ENCODE data around the gene KRTAP9-2.
"Not testable (repeated sequence)": the region's sequence is repeated elsewhere in the genome, so short reads cannot be mapped to it uniquely, and the experiment has no call there.

The KRTAP9-2 gene

DNA sequence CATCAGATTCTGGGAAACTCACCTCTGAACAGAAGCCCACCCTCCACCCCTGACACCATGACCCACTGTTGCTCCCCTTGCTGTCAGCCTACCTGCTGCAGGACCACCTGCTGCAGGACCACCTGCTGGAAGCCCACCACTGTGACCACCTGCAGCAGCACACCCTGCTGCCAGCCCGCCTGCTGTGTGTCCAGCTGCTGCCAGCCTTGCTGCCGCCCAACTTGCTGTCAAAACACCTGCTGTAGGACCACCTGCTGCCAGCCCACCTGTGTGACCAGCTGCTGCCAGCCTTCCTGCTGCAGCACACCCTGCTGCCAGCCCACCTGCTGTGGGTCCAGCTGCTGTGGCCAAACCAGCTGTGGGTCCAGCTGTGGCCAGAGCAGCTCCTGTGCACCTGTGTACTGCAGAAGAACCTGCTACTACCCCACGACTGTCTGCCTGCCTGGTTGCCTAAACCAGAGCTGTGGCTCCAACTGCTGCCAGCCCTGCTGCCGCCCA is at the start of gene KRTAP9-2:
TSS of gene KRTAP9-2 (plus strand) at position 51 of the 498 bp plus-strand sequence. CDS start at position 58, 7 bp downstream.
- not testable (repeated sequence) for DNase-seq

DNA sequence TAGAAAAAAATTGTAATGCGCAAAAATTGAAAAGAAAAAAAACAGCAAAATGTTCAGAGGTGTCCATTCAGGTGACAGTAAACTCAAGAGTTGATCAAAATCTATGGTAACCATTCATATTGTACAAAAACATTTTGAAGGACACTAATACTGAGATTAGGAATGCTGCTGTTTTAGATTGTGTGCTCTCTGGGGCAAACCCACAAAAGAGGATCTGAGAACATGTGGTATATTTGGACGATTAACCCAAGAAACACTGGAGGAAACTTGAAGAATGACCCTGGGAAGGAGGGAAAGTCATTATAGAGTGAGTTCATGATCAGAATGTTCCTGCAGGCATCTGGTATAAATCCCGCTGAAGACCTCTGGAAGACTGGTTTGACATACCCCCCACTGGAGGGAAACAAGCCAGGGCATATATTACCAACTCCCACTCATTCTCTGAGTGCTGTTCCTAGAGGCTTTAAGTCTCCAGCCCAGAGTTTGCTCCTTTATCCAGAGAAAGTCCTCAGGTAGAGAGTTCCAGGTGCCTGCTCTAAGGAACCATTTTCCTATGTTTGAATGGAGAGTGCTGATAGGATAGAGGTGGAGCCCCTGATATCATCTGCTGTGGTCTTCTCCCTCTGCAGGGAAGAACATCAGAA is 49.6 kb upstream of the KRTAP9-2 start:
- DNase-seq = no peak

- DNase-seq = no peak
These were observed 48.6 kb upstream of the KRTAP9-2 start, which contains the start of gene KRTAP4-2 for GRCh38 chr17:41177727-41178271. TSS of gene KRTAP4-2 (minus strand) at chr17:41178221. CDS start at chr17:41178164, 57 bp downstream.

GRCh38 chr17:41178341-41178740 is 48.1 kb upstream of the KRTAP9-2 start:
- no peak for DNase-seq

GRCh38 chr17:41178843-41179616 is 47.4 kb upstream of the KRTAP9-2 start:
- no peak for DNase-seq

GRCh38 chr17:41184480-41184961 is 41.9 kb upstream of the KRTAP9-2 start, which contains the start of gene KRTAP4-1:
TSS of gene KRTAP4-1 (minus strand) at chr17:41184911. CDS start at chr17:41184854, 57 bp downstream.
- DNase-seq = no peak

DNA sequence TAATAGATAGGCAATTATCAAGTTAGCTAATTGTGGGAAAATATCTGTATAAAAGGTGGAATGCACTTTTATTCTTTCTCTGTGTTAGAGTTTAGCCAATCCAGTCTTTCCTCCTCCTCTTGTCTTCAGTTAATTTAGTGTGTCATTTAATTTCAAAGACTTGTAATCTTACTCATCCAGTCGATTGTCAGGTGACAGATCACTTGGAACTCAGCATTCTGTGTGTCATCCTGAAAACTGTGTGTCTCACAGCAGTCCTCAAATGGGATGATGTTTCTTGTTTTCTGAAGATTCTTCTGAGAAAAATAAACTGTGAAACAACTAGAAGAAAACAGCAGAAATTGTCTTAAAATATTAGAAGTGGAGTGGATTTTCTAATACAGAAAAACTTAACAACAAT is 41.4 kb upstream of the KRTAP9-2 start:
- DNase-seq = no peak

GRCh38 chr17:41186872-41187271 is 39.6 kb upstream of the KRTAP9-2 start:
- no peak for DNase-seq

DNA sequence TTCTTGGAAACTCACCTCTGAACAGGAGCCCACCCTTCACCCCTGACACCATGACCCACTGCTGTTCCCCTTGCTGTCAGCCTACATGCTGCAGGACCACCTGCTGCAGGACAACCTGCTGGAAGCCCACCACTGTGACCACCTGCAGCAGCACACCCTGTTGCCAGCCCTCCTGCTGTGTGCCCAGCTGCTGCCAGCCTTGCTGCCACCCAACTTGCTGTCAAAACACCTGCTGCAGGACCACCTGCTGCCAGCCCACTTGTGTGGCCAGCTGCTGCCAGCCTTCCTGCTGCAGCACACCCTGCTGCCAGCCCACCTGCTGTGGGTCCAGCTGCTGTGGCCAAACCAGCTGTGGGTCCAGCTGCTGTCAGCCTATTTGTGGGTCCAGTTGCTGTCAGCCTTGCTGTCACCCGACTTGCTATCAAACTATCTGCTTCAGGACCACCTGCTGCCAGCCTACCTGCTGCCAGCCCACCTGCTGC is 36.6 kb upstream of the KRTAP9-2 start, which contains the start of gene KRTAP9-1:
TSS of gene KRTAP9-1 (plus strand) at position 51 of the 482 bp plus-strand sequence. CDS start at position 51, 0 bp downstream.
- not testable (repeated sequence) for DNase-seq

DNA sequence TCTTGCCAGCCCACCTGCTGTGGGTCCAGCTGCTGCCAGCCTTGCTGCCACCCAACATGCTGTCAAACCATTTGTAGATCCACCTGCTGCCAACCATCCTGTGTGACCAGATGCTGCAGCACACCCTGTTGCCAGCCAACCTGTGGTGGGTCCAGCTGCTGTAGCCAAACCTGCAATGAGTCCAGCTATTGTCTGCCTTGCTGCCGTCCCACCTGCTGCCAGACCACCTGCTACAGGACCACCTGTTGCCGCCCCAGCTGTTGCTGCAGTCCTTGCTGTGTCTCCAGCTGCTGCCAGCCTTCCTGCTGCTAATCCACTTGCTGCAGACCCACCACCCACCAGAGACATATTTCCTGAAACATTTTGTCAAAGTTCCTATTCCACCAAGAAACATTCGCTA is 36.1 kb upstream of the KRTAP9-2 start:
- DNase-seq = no peak

DNA sequence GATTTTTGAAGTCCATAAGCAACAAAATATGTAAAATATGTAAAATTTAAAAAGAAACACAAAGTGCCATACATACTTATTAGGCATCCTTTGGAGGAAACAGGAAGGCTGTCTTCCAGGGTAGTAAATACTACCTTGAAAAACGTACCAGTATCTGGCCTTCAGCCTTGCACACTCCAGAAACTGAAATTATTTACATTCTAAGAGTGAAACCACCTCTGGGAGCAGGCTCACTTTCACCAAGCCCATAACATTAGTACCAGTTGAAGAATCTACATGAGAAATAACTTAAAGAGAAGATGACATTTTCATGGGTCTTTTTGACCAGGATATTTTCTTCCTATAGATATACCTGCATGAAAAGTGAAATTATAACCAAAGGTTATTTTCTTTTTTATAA is 30.4 kb upstream of the KRTAP9-2 start:
- no peak for DNase-seq

DNA sequence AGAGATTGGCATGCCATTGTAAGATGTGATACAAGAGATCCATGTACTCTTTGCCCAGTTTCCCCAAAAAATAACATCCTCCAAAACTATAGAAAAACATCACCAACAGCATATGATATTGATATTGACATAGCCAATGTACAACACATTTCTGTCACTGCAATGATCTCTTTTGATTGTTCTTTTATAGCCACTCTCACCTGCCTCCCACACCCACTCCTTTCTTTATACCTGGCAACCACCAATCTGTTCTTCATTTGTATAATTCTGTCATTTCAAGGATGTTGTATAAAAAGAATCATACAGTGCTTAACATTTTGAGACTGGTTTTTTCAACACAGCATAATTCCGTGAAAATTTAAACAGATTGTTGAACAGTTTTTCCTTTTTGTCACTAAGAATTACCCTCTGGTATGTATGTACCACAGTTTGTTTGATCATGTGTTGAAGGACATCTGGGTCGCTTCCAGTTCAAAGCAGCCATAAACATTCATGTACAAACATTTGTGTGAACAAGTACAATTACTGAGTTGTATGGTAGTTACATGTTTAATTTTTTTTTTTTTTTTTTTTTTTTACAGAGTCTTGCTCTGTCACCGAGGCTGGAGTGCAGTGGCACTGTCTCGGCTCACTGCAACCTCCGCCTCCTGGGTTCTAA is 26.9 kb upstream of the KRTAP9-2 start:
- no peak for DNase-seq

DNA sequence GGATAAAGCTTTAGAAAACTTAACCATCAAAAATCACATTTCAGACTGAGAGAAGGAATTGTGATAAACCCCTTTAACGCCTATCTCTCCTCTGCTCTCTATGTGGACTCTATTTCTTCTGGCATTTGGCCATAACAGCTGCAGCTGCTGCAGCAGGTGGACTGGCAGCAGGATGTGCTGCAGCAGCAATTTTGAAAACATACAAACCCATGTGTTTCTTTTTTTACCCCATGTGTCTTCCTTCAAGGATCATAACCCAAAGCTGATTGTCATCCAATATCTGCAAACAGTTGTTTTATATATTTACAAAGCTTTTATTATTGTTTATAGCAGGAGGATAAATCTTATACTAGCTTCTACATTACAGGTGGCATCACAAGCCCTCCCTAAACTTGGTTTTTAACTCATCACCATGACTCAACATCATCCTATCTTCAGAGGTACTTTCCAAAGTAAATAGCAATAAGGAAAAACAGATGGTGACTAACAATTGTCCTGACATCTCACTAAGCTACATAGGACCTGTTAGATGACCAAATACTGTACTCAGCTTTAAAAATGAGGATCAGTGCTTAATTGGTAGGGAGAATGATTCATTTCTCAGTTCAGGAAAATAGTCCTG is 14.5 kb upstream of the KRTAP9-2 start:
- no peak for DNase-seq

- DNase-seq = no peak
These were observed 13.8 kb upstream of the KRTAP9-2 start for GRCh38 chr17:41212524-41213169.

- no peak for DNase-seq
These were observed 10.8 kb upstream of the KRTAP9-2 start for GRCh38 chr17:41215681-41216080.

DNA sequence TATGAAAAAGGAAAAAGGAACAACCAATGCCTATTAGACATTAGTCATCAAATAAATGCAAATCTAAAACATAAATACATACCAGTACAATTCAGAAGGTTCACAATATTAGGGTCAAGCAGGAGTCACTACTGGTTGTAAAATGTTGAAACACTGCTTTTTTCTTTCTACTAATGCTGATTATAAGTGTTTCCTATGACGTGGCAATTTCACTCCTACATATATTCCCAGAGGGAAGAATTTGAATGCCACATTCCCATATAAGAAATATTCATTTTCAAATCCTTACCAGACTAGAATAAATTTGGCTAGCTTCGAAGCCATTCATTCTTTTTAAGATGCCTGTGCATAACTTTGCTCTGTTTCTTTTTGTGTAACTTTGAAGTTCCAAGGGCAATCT is 2.6 kb upstream of the KRTAP9-2 start:
- no peak for DNase-seq

DNA sequence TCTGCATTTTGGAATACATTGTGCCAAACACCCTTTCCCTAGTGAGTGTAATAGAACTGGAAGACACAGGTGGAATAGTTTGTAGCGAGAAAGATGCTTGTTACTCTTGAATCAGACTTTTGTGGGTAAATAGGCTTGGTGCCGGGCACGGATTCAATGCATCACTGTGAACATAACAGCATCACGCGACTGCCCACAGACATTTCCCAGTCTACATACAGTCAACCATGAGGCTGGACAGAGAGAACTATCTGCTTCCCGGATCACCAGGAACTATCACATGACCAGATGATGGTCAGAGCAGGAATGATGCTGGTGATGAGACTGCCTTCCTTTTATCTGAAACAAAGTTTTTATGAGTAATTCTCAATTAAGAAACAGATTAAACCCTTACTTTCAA is 397 bp upstream of the KRTAP9-2 start:
- DNase-seq = no peak

DNA sequence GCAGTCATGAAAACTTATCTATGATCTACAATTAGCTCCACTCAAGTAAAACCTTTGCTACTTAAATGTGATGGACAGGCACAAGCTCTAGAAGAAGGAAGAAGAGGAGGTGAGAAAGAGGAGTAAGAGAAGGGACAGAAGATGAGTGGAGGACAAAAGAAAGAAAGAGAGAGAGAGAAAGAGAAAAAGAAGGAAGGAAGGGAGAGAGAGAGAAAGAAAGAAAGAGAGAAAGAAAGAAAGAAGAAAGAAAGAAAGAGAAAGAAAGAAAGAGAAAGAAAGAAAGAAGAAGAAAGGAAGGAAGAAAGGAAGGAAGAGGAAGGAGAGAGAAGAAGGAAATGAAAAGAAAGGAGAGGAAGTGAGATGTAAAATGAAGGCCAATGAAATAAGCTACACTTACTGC is 3.6 kb downstream of the KRTAP9-2 start:
- no peak for DNase-seq

DNA sequence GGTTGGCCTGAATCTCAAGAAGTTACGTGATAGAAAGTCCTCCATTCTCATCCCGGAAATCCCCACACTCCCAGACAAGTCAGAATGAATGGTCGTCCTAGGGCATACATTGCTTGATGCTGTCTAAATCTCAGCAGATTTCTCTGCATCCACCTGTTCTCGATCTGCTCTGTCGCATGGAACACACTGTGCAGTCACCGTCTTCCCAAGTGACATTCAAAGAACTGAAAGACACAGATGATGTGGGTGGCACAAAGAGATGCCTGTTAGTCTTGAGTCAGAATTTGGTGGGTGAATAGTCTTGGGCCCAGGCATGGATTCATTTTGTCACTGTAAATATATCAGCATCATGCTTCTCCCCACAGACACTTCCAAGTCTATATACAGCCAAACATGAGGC is 5.3 kb downstream of the KRTAP9-2 start:
- DNase-seq = no peak

GRCh38 chr17:41232399-41233105 is 6.1 kb downstream of the KRTAP9-2 start, which contains the start of gene KRTAP9-3:
TSS of gene KRTAP9-3 (plus strand) at chr17:41232449. CDS start at chr17:41232502, 53 bp downstream.
- not testable (repeated sequence) for DNase-seq

DNA sequence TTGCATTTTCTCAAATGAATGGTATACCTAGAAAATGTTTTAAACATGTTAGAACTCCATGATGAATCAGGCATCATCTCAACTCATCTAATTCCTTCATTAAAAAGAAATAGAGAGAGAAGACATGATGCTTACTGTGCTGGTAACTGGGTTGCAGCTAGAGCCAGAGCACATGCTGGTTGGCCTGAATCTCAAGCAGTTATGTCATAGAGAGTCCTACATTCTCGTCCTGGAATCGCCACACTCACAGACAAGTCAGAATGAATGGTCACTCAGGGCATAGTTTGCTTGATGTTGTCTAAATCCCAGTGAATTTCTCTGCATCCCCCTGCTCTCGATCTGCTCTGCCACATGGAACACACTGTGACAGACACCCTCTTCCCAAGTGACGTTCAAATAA is 10.7 kb downstream of the KRTAP9-2 start:
- DNase-seq = not testable (repeated sequence)

All from activated effector memory CD4-positive, alpha-beta T cell treated with anti-CD3 and anti-CD28 coated beads, Interleukin-2, amount 50 U/mL, for 16 hours (primary cell).